ENCODE measurements around the gene CDX2.

Gene CDX2

GRCh38 chr13:27978301-27978968, 9.3 kb upstream of the CDX2 start:
- no peak for DNase-seq

GRCh38 chr13:27977476-27978300, 8.6 kb upstream of the CDX2 start:
- no peak for DNase-seq

- no peak for DNase-seq
Measured at GRCh38 chr13:27976362-27977091, 7.4 kb upstream of the CDX2 start.

GRCh38 chr13:27975564-27976361, 6.6 kb upstream of the CDX2 start:
- DNase-seq: no peak

GRCh38 chr13:27973961-27974662, 5.0 kb upstream of the CDX2 start:
- DNase-seq: no peak

GRCh38 chr13:27973291-27973690, 4.2 kb upstream of the CDX2 start:
- DNase-seq: no peak

GRCh38 chr13:27972478-27972820, 3.3 kb upstream of the CDX2 start:
- no peak for DNase-seq

- no peak for DNase-seq
Measured at GRCh38 chr13:27971776-27972477, 2.8 kb upstream of the CDX2 start.

- no peak for DNase-seq
Measured at GRCh38 chr13:27971236-27971645, 2.1 kb upstream of the CDX2 start.

GRCh38 chr13:27970382-27971235, 1.5 kb upstream of the CDX2 start:
- no peak for DNase-seq

GRCh38 chr13:27969866-27970229, 733 bp upstream of the CDX2 start:
- DNase-seq: no peak

GRCh38 chr13:27968316-27969081, 616 bp downstream of the CDX2 start:
- peak in 1 of 2 experiments; percentile 35 for DNase-seq

- no peak for DNase-seq
Measured at GRCh38 chr13:27967736-27968315, 1.3 kb downstream of the CDX2 start.

GRCh38 chr13:27967203-27967735, 1.8 kb downstream of the CDX2 start:
- no peak for DNase-seq

GRCh38 chr13:27966641-27967202, 2.4 kb downstream of the CDX2 start:
- no peak for DNase-seq

GRCh38 chr13:27965740-27966640, 3.1 kb downstream of the CDX2 start:
- DNase-seq: no peak

- no peak for DNase-seq
Measured at GRCh38 chr13:27965343-27965739, 3.8 kb downstream of the CDX2 start.

All from SHP77 (cell line).